Measurements from ENCODE around the gene MARCHF10. TPM values are rescaled to one million over a fixed set of nuclear protein-coding genes. Genes with fewer than 3 reads are reported as not detected.
"Not testable (repeated sequence)": the region's sequence is repeated elsewhere in the genome, so short reads cannot be mapped to it uniquely, and the experiment has no call there.

The MARCHF10 gene
- total RNA-seq, 1 experiment from 2014 or later: 8.0 TPM

GRCh38 chr17:62702746-62703260, 105.3 kb downstream of the MARCHF10 start:
- intact Hi-C loops (cut with micrococcal nuclease; ENCODE audit: unreplicated experiment): loop anchor here (1.0 to 10.0 kb wide), 3 partner anchors 117 to 703 kb away; no protein-coding TSS in a partner anchor
- H3K27ac ChIP-seq: peak overlapping the region; percentile 89
- ChIA-PET POLR2A (ENCODE audit: unreplicated experiment) (interaction anchor here (0.6 to 0.7 kb wide), 3 partner anchors 102 to 399 kb away, joined by 3 to 10 read pairs (median 4); no protein-coding TSS in a partner anchor), CTCF (interaction anchor here (0.6 kb wide), 1 partner anchor 30 kb away, joined by 3 read pairs; no protein-coding TSS in a partner anchor)
- peaks cover 29% of the 10 kb centered on the region for H3K4me1 ChIP-seq (replicated peaks; ENCODE audit: insufficient read depth)
- 0 out of 2 replicates have a peak, but pooled peaks cover 4% of the 10 kb centered on the region for H3K9me3 ChIP-seq (ENCODE audit: insufficient read depth, low read depth)
- peaks cover 34% of the 10 kb centered on the region for H3K79me2 ChIP-seq (ENCODE audit: low read depth)
- H2AFZ ChIP-seq: no peak overlapping the region
- no peaks in the 10 kb centered on the region for H3K9me2 ChIP-seq (ENCODE audit: insufficient read depth)
- peak overlapping the region; percentile 96 for H3K4me2 ChIP-seq
- BruUV-seq (replicated peaks): no TSS peak
- peaks cover 24% of the 10 kb centered on the region for H3F3A ChIP-seq (ENCODE audit: insufficient read depth, low read depth)
- no peaks in the 10 kb centered on the region for H4K20me1 ChIP-seq (ENCODE audit: insufficient read depth)
- no peak for TF ChIP-seq CTCF (conservative IDR thresholded peaks at IDR 0.05)
- H3K4me3 ChIP-seq: no peak overlapping the region; the same call in 1 of the 2 replicates
- peaks cover 6% of the 10 kb centered on the region; the same call in 1 of the 2 replicates for H3K36me3 ChIP-seq (ENCODE audit: low read depth)
- no peak for DNase-seq
- no peaks in the 10 kb centered on the region for H3K27me3 ChIP-seq (ENCODE audit: insufficient read depth, low read depth)

- no peak for DNase-seq
- TF ChIP-seq EZH2 (IDR thresholded peaks at IDR 0.05; ENCODE audit: low read depth) (no peak), CTCF (conservative IDR thresholded peaks at IDR 0.05) (no peak)
- no peaks in the 10 kb centered on the region for H3K27me3 ChIP-seq (ENCODE audit: insufficient read depth, low read depth)
- intact Hi-C loops (cut with micrococcal nuclease; ENCODE audit: unreplicated experiment): loop anchor here (10.0 kb wide), 1 partner anchor 193 kb away; no protein-coding TSS in a partner anchor
- CTCF ChIA-PET: interaction anchor here (0.6 kb wide), 1 partner anchor 107 kb away, joined by 3 read pairs; no protein-coding TSS in a partner anchor
- no peak overlapping the region for H2AFZ ChIP-seq
- H3K9me2 ChIP-seq (ENCODE audit: insufficient read depth): no peaks in the 10 kb centered on the region
- peaks cover 24% of the 10 kb centered on the region for H3F3A ChIP-seq (ENCODE audit: insufficient read depth, low read depth)
- H3K4me1 ChIP-seq (replicated peaks; ENCODE audit: insufficient read depth): peaks cover 26% of the 10 kb centered on the region
- no peaks in the 10 kb centered on the region for H3K36me3 ChIP-seq (ENCODE audit: low read depth)
- POLR2A ChIA-PET (ENCODE audit: unreplicated experiment): no interaction called here
- H3K4me3 ChIP-seq: no peak overlapping the region
- H4K20me1 ChIP-seq (ENCODE audit: insufficient read depth): no peaks in the 10 kb centered on the region
- H3K79me2 ChIP-seq (ENCODE audit: low read depth): peaks cover 23% of the 10 kb centered on the region
- no peak overlapping the region for H3K27ac ChIP-seq
- no peak overlapping the region for H3K4me2 ChIP-seq
- no peaks in the 10 kb centered on the region for H3K9me3 ChIP-seq (ENCODE audit: insufficient read depth, low read depth)
- no TSS peak for BruUV-seq (replicated peaks)
Observed at GRCh38 chr17:62701706-62702085, 106.4 kb downstream of the MARCHF10 start.

GRCh38 chr17:62700964-62701705, 107.0 kb downstream of the MARCHF10 start:
- Histone ChIP-seq H3K79me2 (ENCODE audit: low read depth) (peaks cover 18% of the 10 kb centered on the region), H3K9me2 (ENCODE audit: insufficient read depth) (no peaks in the 10 kb centered on the region), H3K4me2 (no peak overlapping the region), H3K4me3 (no peak overlapping the region), H3K27ac (no peak overlapping the region), H3F3A (ENCODE audit: insufficient read depth, low read depth) (peaks cover 24% of the 10 kb centered on the region), H3K36me3 (ENCODE audit: low read depth) (no peaks in the 10 kb centered on the region), H3K27me3 (ENCODE audit: insufficient read depth, low read depth) (no peaks in the 10 kb centered on the region), H3K4me1 (replicated peaks; ENCODE audit: insufficient read depth) (peaks cover 21% of the 10 kb centered on the region), H4K20me1 (ENCODE audit: insufficient read depth) (no peaks in the 10 kb centered on the region), H3K9me3 (ENCODE audit: insufficient read depth, low read depth) (no peaks in the 10 kb centered on the region), H2AFZ (no peak overlapping the region)
- intact Hi-C loops (cut with micrococcal nuclease; ENCODE audit: unreplicated experiment): loop anchor here (10.0 kb wide), 1 partner anchor 194 kb away; no protein-coding TSS in a partner anchor
- ChIA-PET CTCF (interaction anchor here (0.6 kb wide), 1 partner anchor 108 kb away, joined by 3 read pairs; no protein-coding TSS in a partner anchor), POLR2A (ENCODE audit: unreplicated experiment) (no interaction called here)
- no TSS peak for BruUV-seq (replicated peaks)
- DNase-seq: no peak
- no peak for TF ChIP-seq EZH2 (IDR thresholded peaks at IDR 0.05; ENCODE audit: low read depth)
- no peak for TF ChIP-seq CTCF (conservative IDR thresholded peaks at IDR 0.05)

- peaks cover 33% of the 10 kb centered on the region for H3K4me1 ChIP-seq (replicated peaks; ENCODE audit: insufficient read depth)
- H3F3A ChIP-seq (ENCODE audit: insufficient read depth, low read depth); H3K4me2 ChIP-seq; BruUV-seq (replicated peaks); POLR2A ChIA-PET (ENCODE audit: unreplicated experiment); H2AFZ ChIP-seq; H3K79me2 ChIP-seq (ENCODE audit: low read depth); H3K9me3 ChIP-seq (ENCODE audit: insufficient read depth, low read depth); intact Hi-C loops (cut with micrococcal nuclease; ENCODE audit: unreplicated experiment); DNase-seq; H3K36me3 ChIP-seq (ENCODE audit: low read depth); CTCF ChIA-PET; H3K27me3 ChIP-seq (ENCODE audit: insufficient read depth, low read depth); H4K20me1 ChIP-seq (ENCODE audit: insufficient read depth); H3K9me2 ChIP-seq (ENCODE audit: insufficient read depth); H3K27ac ChIP-seq; H3K4me3 ChIP-seq: not testable (repeated sequence)
Observed at GRCh38 chr17:62698459-62698858, 109.7 kb downstream of the MARCHF10 start.
